Activated T-cell treated with anti-CD3 and anti-CD28 coated beads for 24 hours (primary cell): ENCODE results near the gene WBP4.
A peak's percentile ranks its signal among the peaks of the same experiment; 100 is the strongest.

Source experiments
- DNase-seq: peaks from one replicate; pipeline ENCODE4 v3.0.0-alpha.2; 2020; ENCODE audit warnings: low read depth

WBP4 gene

GRCh38 chr13:41049480-41050440 lies 11.5 kb upstream of the WBP4 start:
- DNase-seq = no peak

GRCh38 chr13:41052441-41052840 lies 8.9 kb upstream of the WBP4 start:
- DNase-seq = no peak

- no peak for DNase-seq
Observed at GRCh38 chr13:41053384-41053826, 7.9 kb upstream of the WBP4 start.

- DNase-seq = peak; percentile 24
Observed at GRCh38 chr13:41054212-41054877, 7.0 kb upstream of the WBP4 start.

- no peak for DNase-seq
Observed at GRCh38 chr13:41054919-41055619, 6.2 kb upstream of the WBP4 start.

- DNase-seq = no peak
Observed at GRCh38 chr13:41056194-41056593, 5.1 kb upstream of the WBP4 start.

- no peak for DNase-seq
Observed at GRCh38 chr13:41056826-41057711, 4.2 kb upstream of the WBP4 start.

GRCh38 chr13:41058295-41059070 lies 2.8 kb upstream of the WBP4 start:
- DNase-seq = no peak

- no peak for DNase-seq
Observed at GRCh38 chr13:41059456-41060081, 1.7 kb upstream of the WBP4 start.

GRCh38 chr13:41060082-41060723 lies 1.1 kb upstream of the WBP4 start:
- DNase-seq = peak; percentile 75

- DNase-seq = peak; percentile 81
Observed at GRCh38 chr13:41060724-41061074, 610 bp upstream of the WBP4 start.

- no peak for DNase-seq
Observed at GRCh38 chr13:41061914-41062837, 867 bp downstream of the WBP4 start.

- no peak for DNase-seq
Observed at GRCh38 chr13:41064493-41064892, 3.2 kb downstream of the WBP4 start.

GRCh38 chr13:41065078-41065477 lies 3.8 kb downstream of the WBP4 start:
- DNase-seq = no peak

GRCh38 chr13:41074523-41074922 lies 13.2 kb downstream of the WBP4 start:
- DNase-seq = no peak

GRCh38 chr13:41075034-41075433 lies 13.7 kb downstream of the WBP4 start:
- DNase-seq = peak; percentile 17

GRCh38 chr13:41075485-41075884 lies 14.2 kb downstream of the WBP4 start:
- no peak for DNase-seq

GRCh38 chr13:41077475-41077874 lies 16.2 kb downstream of the WBP4 start:
- DNase-seq = no peak

GRCh38 chr13:41079725-41080124 lies 18.4 kb downstream of the WBP4 start:
- DNase-seq = no peak
